GM12865 (cell line): Measurements from ENCODE around the gene ADH1B.

ENCODE experiments used
- DNase-seq: peaks from one replicate; pipeline ENCODE4 v3.0.0; 2010; ENCODE audit warnings: low read depth
- H3K4me3 ChIP-seq: 2 replicates; pipeline ENCODE4 v1.5.1; 2011; ENCODE audit warnings: mild to moderate bottlenecking, low read depth, low read length, control low read depth
- TF ChIP-seq, protein P1 (sequence below): IDR thresholded peaks from 2 replicates; pipeline ENCODE4 v1.5.1; 2011; ENCODE audit warnings: low read length, control low read depth, low read depth, inconsistent platforms; ENCODE audit not compliant: insufficient read depth; ENCODE audit errors: missing control alignments

Gene ADH1B

DNA sequence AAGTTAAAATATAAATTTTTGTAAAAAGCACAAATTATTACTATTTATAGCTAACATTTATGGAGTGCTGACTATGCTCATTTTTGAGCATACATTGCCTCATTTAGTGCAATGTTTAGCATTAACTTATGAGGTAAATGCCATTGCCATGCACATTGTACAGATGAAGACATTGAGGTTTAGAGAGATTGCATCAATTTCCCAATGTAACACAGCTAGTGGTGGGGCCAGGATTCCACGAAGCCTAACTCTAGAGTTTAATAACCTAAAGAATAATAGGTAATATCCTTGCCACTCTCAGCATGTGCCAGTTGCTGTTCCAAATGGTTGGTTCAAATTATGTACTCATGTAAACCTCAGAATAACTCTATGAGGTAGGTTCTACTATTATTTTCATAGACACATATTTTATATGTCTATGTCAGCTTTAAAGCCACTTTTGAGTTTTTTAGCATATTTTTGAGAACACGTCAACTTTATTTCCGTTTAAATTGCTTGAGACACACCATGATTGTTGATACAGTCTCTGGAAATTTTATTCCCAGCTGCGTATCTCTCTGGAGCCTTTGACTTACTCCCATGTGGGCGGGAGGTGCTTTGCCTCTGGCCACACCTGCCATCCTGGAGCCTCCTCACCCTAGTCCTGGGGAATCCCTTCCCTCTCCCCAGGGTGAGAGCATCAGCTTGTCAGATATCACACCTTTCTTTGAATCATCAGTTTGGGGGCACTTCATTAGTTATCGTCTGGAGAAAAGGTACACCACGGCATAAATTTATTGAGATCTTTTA, 19.6 kb downstream of the ADH1B start:
- no peak for DNase-seq
- no peak overlapping the region for H3K4me3 ChIP-seq
- TF ChIP-seq, protein P1, sequence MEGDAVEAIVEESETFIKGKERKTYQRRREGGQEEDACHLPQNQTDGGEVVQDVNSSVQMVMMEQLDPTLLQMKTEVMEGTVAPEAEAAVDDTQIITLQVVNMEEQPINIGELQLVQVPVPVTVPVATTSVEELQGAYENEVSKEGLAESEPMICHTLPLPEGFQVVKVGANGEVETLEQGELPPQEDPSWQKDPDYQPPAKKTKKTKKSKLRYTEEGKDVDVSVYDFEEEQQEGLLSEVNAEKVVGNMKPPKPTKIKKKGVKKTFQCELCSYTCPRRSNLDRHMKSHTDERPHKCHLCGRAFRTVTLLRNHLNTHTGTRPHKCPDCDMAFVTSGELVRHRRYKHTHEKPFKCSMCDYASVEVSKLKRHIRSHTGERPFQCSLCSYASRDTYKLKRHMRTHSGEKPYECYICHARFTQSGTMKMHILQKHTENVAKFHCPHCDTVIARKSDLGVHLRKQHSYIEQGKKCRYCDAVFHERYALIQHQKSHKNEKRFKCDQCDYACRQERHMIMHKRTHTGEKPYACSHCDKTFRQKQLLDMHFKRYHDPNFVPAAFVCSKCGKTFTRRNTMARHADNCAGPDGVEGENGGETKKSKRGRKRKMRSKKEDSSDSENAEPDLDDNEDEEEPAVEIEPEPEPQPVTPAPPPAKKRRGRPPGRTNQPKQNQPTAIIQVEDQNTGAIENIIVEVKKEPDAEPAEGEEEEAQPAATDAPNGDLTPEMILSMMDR, result no peak

DNA sequence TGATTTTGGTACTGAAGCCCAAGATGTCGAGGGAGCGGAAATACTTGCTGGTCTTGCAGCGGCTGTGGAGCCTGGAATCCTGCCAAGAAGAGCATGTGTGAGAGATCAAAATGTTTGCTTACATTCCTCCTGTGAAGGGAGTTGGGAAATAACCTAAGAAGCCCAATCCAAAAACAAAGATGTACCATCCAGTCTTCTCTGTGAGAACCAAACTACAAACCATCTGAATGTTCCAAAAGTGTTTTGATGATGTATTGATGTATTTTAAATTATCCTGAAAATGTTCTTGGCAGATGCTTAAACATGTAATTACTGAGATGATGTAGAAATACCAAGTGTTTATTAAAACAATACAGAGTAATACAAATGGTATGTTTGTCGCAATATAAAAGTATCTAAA, 20.3 kb downstream of the ADH1B start:
- H3K4me3 ChIP-seq, result no peak overlapping the region
- DNase-seq, result no peak
- TF ChIP-seq, protein P1, result no peak

DNA sequence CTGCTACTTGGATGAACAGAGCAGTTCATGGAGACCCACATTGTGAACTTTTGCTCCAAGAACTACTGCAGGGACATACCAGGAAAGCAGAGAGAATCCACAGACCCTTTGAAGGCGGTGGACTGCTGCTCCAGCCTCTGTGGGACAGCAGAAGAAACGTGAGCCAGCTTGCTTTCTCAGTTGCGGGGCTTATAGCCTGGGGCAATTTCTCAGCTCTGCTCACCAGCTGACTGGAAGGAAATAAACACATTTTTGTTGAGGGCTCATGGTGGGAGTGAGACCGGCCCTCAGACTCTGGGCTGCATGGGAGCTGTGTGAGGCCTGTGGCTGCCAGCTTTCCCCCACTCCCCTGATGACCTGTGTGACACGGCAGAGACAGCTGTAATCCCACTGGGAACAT, 27.8 kb downstream of the ADH1B start:
- TF ChIP-seq, protein P1, result no peak
- DNase-seq, result no peak

DNA sequence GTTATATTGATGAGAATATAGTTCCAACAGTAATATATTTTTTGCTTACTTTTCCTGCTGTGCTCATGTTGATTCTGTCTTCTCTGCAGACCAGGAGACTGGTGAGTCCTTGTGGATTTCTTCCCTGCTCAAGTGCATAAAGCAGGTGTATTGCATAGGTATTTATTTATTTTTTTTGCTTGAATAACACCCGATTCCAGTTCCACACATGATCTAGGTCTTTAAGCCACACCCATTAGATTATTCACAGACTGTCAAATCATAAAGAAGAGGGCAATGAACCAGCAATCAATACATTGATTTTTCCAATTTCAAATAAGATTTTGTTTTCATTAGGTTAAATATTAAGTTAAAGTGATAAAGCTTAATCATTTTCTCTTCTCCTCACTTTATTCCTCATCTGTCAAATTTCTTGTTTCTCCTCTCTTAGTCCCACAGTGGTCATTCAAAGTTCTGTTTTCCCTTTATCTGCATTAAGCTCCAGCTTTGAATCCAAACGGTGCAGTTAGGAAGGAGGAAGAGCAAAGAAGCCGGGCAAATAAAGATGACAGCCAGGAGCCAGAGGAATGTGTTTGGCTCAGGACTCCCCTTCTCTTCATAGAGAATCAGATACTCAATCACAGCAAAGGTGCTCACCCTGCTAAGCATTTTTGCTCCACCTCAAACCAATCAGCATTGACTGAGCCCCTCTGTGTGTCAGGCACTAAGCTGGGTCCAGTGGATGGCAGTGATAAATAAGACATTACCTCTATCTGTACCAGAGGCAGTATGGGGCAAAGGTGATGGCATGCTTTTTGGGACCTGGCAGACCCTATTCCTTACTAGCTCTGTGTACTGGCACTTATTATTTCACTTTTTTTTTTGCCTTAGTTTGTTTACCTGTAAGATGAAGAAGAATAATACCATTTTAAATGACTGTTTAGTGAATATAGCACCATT, 30.1 kb downstream of the ADH1B start, which contains the start of gene ADH1A:
TSS of gene ADH1A (minus strand) at position 138 of the 939 bp plus-strand sequence. CDS start at position 67, 71 bp downstream.
- TF ChIP-seq, protein P1, result no peak
- DNase-seq, result no peak
- no peak within 1 kb of the TSS for H3K4me3 ChIP-seq

More for the DNA sequence above, 27.8 kb downstream of the ADH1B start:
- H3K4me3 ChIP-seq, result no peak overlapping the region

DNA sequence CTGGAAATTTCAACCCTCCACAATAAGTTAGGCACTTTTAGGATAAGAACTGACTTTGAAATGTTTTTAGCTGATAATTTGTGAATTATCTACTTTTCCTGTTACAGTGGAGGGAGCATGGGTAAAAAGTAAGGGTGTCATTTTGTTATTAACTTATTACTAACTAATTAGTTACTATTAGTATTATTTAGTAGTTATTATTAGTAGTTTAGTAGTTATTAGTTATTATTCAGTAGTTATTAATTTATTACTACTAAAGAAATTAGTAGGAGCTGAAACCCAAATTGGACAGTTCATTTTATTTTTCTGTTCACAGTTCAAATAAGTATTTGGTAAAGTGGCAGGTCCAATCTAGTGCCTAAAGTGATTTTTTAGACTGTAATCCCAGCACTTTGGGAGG, 35.8 kb downstream of the ADH1B start:
- DNase-seq, result no peak
- TF ChIP-seq, protein P1, result no peak
- no peak overlapping the region for H3K4me3 ChIP-seq

DNA sequence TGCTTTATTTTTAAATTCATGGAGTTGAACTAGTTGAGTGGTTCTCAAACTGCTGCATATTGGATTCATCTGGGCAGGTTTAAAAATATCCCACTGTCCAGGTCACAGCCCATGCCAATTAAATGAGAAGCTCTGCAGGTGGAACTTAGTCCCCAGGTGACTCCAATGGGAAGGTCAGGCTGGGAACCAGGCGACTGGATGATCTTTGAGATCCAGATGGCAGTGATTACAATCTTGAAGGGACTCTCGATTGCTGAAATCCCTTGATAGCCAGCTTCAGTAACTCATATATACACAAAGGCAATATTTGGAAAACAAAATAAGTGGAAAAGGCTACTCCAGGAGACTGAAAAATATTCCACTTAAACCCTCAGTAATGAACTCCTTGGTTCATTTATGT, 38.5 kb downstream of the ADH1B start:
- H3K4me3 ChIP-seq, result no peak overlapping the region
- TF ChIP-seq, protein P1, result no peak
- DNase-seq, result no peak
